Measurements from ENCODE around the gene ALPK1. TPM values are rescaled to one million over a fixed set of nuclear protein-coding genes. Genes with fewer than 3 reads are reported as not detected.

The ALPK1 gene
- total and polyA plus RNA-seq, 2 of the 8 experiments (the other 6 are each of a cell fraction or from before 2014, with no cell fraction given), result 0.08 to 0.43 TPM

DNA sequence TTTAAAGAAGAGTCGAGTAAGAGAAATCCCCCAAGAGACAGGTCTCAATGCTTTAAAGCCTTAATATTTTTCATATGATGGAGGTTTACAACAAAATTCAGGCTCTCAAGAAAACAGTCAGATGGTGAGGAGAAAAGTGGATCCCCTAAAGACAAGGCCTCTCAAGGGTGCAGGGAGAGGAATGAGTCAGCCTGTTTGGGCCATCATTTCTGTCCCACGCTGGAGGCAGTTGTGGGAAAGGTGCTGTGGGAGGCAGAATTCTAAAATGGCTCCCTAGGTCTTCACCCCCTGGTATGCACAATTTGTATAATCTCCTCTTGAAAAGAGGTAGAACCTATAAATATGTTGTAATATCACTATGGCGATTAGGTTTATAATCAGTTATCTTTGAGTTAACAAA, 6.8 kb upstream of the ALPK1 start:
- no peak overlapping the region for H2AK5ac ChIP-seq (ENCODE audit: low read depth, low read length)
- no peak overlapping the region for H3K9ac ChIP-seq (replicated peaks in 1 of 4; ENCODE audit: extremely low read depth in 1 of 4, low read depth in 3 of 4, low read length in 3 of 4)
- FAIRE-seq (no peak), DNase-seq (ENCODE audit: low read depth in 1 of 2, low spot score in 2 of 2) (no peak)
- H3K56ac ChIP-seq (replicated peaks; ENCODE audit: insufficient read length, low read depth, low read length), result no peak overlapping the region
- H3K36me3 ChIP-seq (ENCODE audit: control insufficient read depth in 2 of 4, insufficient read depth in 4 of 4, low read length in 3 of 4), result no peaks in the 10 kb centered on the region
- H3K14ac ChIP-seq (ENCODE audit: insufficient read length), result no peak overlapping the region
- peaks cover 4% of the 10 kb centered on the region; the same call in 1 of the 2 replicates for H3K23me2 ChIP-seq (ENCODE audit: low read depth, low read length)
- WGBS, 2 experiments (ENCODE audit: extremely low coverage in 1 of 2, insufficient coverage in 1 of 2, insufficient read length in 1 of 2, insufficient replicate concordance in 2 of 2, low coverage in 1 of 2, low lambda C conversion rate in 2 of 2, missing lambda C conversion rate in 1 of 2), result 86% methylated on average over 3 of the region's 3 CpGs; no CpG with 5 or more reads in 1 of the 2 experiments
- H3K79me2 ChIP-seq (ENCODE audit: control insufficient read depth in 1 of 2, insufficient read depth in 2 of 2, low read length in 2 of 2), result no peaks in the 10 kb centered on the region
- no peak overlapping the region for H2BK5ac ChIP-seq (ENCODE audit: low read depth, low read length)
- ChIA-PET CTCF (ENCODE audit: partially characterized antibody) (interaction anchor here (1.3 kb wide), 2 partner anchors 9 to 37 kb away, joined by 4 read pairs; no protein-coding TSS in a partner anchor), POLR2A (ENCODE audit: partially characterized antibody) (no interaction called here)
- H3K9me3 ChIP-seq (ENCODE audit: insufficient read depth in 2 of 2, low read depth in 1 of 2, low read length in 1 of 2), result peaks cover 2 to 8% of the 10 kb centered on the region in 2 experiments; a peak in 2 of 4 replicates
- no peak overlapping the region for H4K5ac ChIP-seq (ENCODE audit: insufficient read length, low read depth, low read length)
- H3K18ac ChIP-seq (ENCODE audit: extremely low read depth, low read length), result no peak overlapping the region
- H4K8ac ChIP-seq (ENCODE audit: extremely low read depth, insufficient read depth, low read length), result no peak overlapping the region
- H3K4me1 ChIP-seq (replicated peaks in 1 of 4; ENCODE audit: control insufficient read depth in 3 of 4, insufficient read depth in 4 of 4, low read length in 3 of 4), result no peaks in the 10 kb centered on the region; a peak in 2 of 7 replicates
- no peak overlapping the region for H3K23ac ChIP-seq (ENCODE audit: insufficient read length)
- no peak overlapping the region for H2BK20ac ChIP-seq (ENCODE audit: low read length)
- no peak overlapping the region for H3K4me2 ChIP-seq (ENCODE audit: insufficient read depth in 1 of 2, low read depth in 2 of 2, low read length in 2 of 2)
- no peak overlapping the region for H3K27ac ChIP-seq (ENCODE audit: low read depth, low read length)
- H3K27me3 ChIP-seq (replicated peaks in 1 of 4; ENCODE audit: control insufficient read depth in 3 of 4, extremely low read depth in 1 of 4, insufficient read depth in 3 of 4, low read length in 3 of 4), result peaks cover 0 to 14% (median 7%) of the 10 kb centered on the region in 4 experiments; a peak in 5 of 7 replicates
- H3K79me1 ChIP-seq (ENCODE audit: low read depth, low read length), result no peaks in the 10 kb centered on the region
- no peak overlapping the region for H2AFZ ChIP-seq (ENCODE audit: low read length)
- H3K4ac ChIP-seq (replicated peaks; ENCODE audit: insufficient read length, low read depth, low read length), result no peak overlapping the region
- H4K91ac ChIP-seq (replicated peaks; ENCODE audit: insufficient read length, low read length), result no peak overlapping the region
- no peak overlapping the region for H2BK15ac ChIP-seq (ENCODE audit: low read length)
- no peak overlapping the region for H2BK120ac ChIP-seq (replicated peaks; ENCODE audit: low read depth, low read length)
- H2BK12ac ChIP-seq (ENCODE audit: low read depth, low read length), result no peak overlapping the region
- H4K20me1 ChIP-seq (replicated peaks in 1 of 2; ENCODE audit: control insufficient read depth in 1 of 2, insufficient read depth in 2 of 2, low read length in 2 of 2), result no peaks in the 10 kb centered on the region
- no peak overlapping the region for H3K4me3 ChIP-seq (ENCODE audit: extremely low read depth in 1 of 4, insufficient read depth in 2 of 4, low read depth in 3 of 4, low read length in 4 of 4)
- TF ChIP-seq, protein P1, sequence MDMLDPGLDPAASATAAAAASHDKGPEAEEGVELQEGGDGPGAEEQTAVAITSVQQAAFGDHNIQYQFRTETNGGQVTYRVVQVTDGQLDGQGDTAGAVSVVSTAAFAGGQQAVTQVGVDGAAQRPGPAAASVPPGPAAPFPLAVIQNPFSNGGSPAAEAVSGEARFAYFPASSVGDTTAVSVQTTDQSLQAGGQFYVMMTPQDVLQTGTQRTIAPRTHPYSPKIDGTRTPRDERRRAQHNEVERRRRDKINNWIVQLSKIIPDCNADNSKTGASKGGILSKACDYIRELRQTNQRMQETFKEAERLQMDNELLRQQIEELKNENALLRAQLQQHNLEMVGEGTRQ (IDR thresholded peaks at IDR 0.05; ENCODE audit: low read length), result no peak
- TF ChIP-seq SUZ12 (IDR thresholded peaks at IDR 0.05; ENCODE audit: low read length) (no peak), POLR2A (IDR thresholded peaks at IDR 0.05; ENCODE audit: control extremely low read depth in 1 of 2, low read depth in 2 of 2, low read length in 2 of 2) (no peak), YY1 (IDR thresholded peaks at IDR 0.05; ENCODE audit: low read depth, low read length) (no peak), KDM5A (IDR thresholded peaks at IDR 0.05; ENCODE audit: low read length) (no peak), JUND (IDR thresholded peaks at IDR 0.05; ENCODE audit: low read length) (no peak), RBBP5 (IDR thresholded peaks at IDR 0.05; ENCODE audit: borderline replicate concordance, low read depth, low read length) (no peak), POLR2AphosphoS5 (IDR thresholded peaks at IDR 0.05; ENCODE audit: low read depth, low read length) (no peak), RNF2 (IDR thresholded peaks at IDR 0.05; ENCODE audit: borderline replicate concordance, low read depth, low read length, missing control alignments, poor library complexity, severe bottlenecking) (no peak), EGR1 (IDR thresholded peaks at IDR 0.05; ENCODE audit: borderline replicate concordance, low read depth, low read length) (no peak)
